HUES48 (cell line): ENCODE results near the gene CPED1.

Experiments used
- H3K27ac ChIP-seq: one replicate; pipeline ENCODE4 v1.7.0; 2013; ENCODE audit warnings: low read depth, low read length, inconsistent platforms
- H3K27me3 ChIP-seq: 2 replicates; pipeline ENCODE4 v1.6.1; 2013; ENCODE audit warnings: mild to moderate bottlenecking, low read length; ENCODE audit not compliant: control insufficient read depth, insufficient read depth
- H3K36me3 ChIP-seq: 2 replicates; pipeline ENCODE4 v1.6.1; 2013; ENCODE audit warnings: low read length; ENCODE audit not compliant: control insufficient read depth, insufficient read depth
- H3K4me1 ChIP-seq: 2 replicates; pipeline ENCODE4 v1.6.1; 2013; ENCODE audit warnings: mild to moderate bottlenecking, low read length; ENCODE audit not compliant: control insufficient read depth, insufficient read depth
- H3K4me3 ChIP-seq: 2 replicates; pipeline ENCODE4 v1.5.1; 2013; ENCODE audit warnings: mild to moderate bottlenecking, low read depth, low read length
- H3K9ac ChIP-seq: 2 replicates; pipeline ENCODE4 v1.6.1; 2013; ENCODE audit warnings: mild to moderate bottlenecking, low read depth, low read length, moderate library complexity
- H3K9me3 ChIP-seq: 2 replicates; pipeline ENCODE4 v1.6.1; 2013; ENCODE audit warnings: low read length; ENCODE audit not compliant: control insufficient read depth, insufficient read depth

Gene CPED1

GRCh38 chr7:121006711-121007315 lies 18.3 kb downstream of the CPED1 start:
- Histone ChIP-seq H3K4me1 (peaks cover 11% of the 10 kb centered on the region; the same call in 1 of the 2 replicates), H3K27ac (no peak overlapping the region), H3K36me3 (no peaks in the 10 kb centered on the region), H3K4me3 (no peak overlapping the region), H3K9me3 (no peaks in the 10 kb centered on the region), H3K27me3 (no peaks in the 10 kb centered on the region), H3K9ac (no peak overlapping the region)

- H3K27me3 ChIP-seq: no peaks in the 10 kb centered on the region
- H3K4me1 ChIP-seq: peaks cover 7% of the 10 kb centered on the region; the same call in 1 of the 2 replicates
- H3K9me3 ChIP-seq: no peaks in the 10 kb centered on the region
- H3K4me3 ChIP-seq: no peak overlapping the region
- no peak overlapping the region for H3K9ac ChIP-seq
- no peaks in the 10 kb centered on the region for H3K36me3 ChIP-seq
- no peak overlapping the region for H3K27ac ChIP-seq
These were observed 20.3 kb downstream of the CPED1 start for GRCh38 chr7:121008816-121009215.

GRCh38 chr7:121011401-121011800 lies 22.9 kb downstream of the CPED1 start:
- no peaks in the 10 kb centered on the region for H3K27me3 ChIP-seq
- H3K27ac ChIP-seq: no peak overlapping the region
- H3K4me1 ChIP-seq: peaks cover 7% of the 10 kb centered on the region; the same call in 1 of the 2 replicates
- no peak overlapping the region for H3K4me3 ChIP-seq
- no peaks in the 10 kb centered on the region for H3K36me3 ChIP-seq
- no peak overlapping the region for H3K9ac ChIP-seq
- no peaks in the 10 kb centered on the region for H3K9me3 ChIP-seq

GRCh38 chr7:121012170-121012874 lies 23.8 kb downstream of the CPED1 start:
- no peaks in the 10 kb centered on the region for H3K36me3 ChIP-seq
- H3K9ac ChIP-seq: no peak overlapping the region
- H3K4me3 ChIP-seq: no peak overlapping the region
- H3K27me3 ChIP-seq: no peaks in the 10 kb centered on the region
- no peaks in the 10 kb centered on the region for H3K4me1 ChIP-seq
- H3K9me3 ChIP-seq: no peaks in the 10 kb centered on the region
- H3K27ac ChIP-seq: no peak overlapping the region

- Histone ChIP-seq H3K27me3 (no peaks in the 10 kb centered on the region), H3K9ac (no peak overlapping the region), H3K27ac (no peak overlapping the region), H3K36me3 (no peaks in the 10 kb centered on the region), H3K4me3 (no peak overlapping the region), H3K9me3 (no peaks in the 10 kb centered on the region), H3K4me1 (no peaks in the 10 kb centered on the region)
These were observed 24.4 kb downstream of the CPED1 start for GRCh38 chr7:121012919-121013318.

GRCh38 chr7:121015560-121015959 lies 27.0 kb downstream of the CPED1 start:
- H3K36me3 ChIP-seq: no peaks in the 10 kb centered on the region
- no peaks in the 10 kb centered on the region for H3K4me1 ChIP-seq
- no peak overlapping the region for H3K27ac ChIP-seq
- no peaks in the 10 kb centered on the region for H3K9me3 ChIP-seq
- no peak overlapping the region for H3K9ac ChIP-seq
- no peak overlapping the region for H3K4me3 ChIP-seq
- no peaks in the 10 kb centered on the region for H3K27me3 ChIP-seq

- Histone ChIP-seq H3K27ac (no peak overlapping the region), H3K9ac (no peak overlapping the region), H3K36me3 (no peaks in the 10 kb centered on the region), H3K27me3 (no peaks in the 10 kb centered on the region), H3K4me3 (no peak overlapping the region), H3K4me1 (no peaks in the 10 kb centered on the region), H3K9me3 (no peaks in the 10 kb centered on the region)
These were observed 28.5 kb downstream of the CPED1 start for GRCh38 chr7:121016966-121017365.

GRCh38 chr7:121017586-121017985 lies 29.1 kb downstream of the CPED1 start:
- H3K4me1 ChIP-seq: no peaks in the 10 kb centered on the region
- H3K9ac ChIP-seq: no peak overlapping the region
- no peaks in the 10 kb centered on the region for H3K36me3 ChIP-seq
- no peaks in the 10 kb centered on the region for H3K9me3 ChIP-seq
- H3K4me3 ChIP-seq: no peak overlapping the region
- H3K27ac ChIP-seq: no peak overlapping the region
- H3K27me3 ChIP-seq: no peaks in the 10 kb centered on the region

- Histone ChIP-seq H3K36me3 (no peaks in the 10 kb centered on the region), H3K4me1 (no peaks in the 10 kb centered on the region), H3K9me3 (no peaks in the 10 kb centered on the region), H3K4me3 (no peak overlapping the region), H3K27ac (no peak overlapping the region), H3K27me3 (no peaks in the 10 kb centered on the region), H3K9ac (no peak overlapping the region)
These were observed 30.5 kb downstream of the CPED1 start for GRCh38 chr7:121019018-121019417.

GRCh38 chr7:121020249-121020988 lies 31.9 kb downstream of the CPED1 start:
- Histone ChIP-seq H3K27me3 (no peaks in the 10 kb centered on the region), H3K36me3 (no peaks in the 10 kb centered on the region), H3K9ac (no peak overlapping the region), H3K4me1 (no peaks in the 10 kb centered on the region), H3K4me3 (no peak overlapping the region), H3K27ac (no peak overlapping the region), H3K9me3 (no peaks in the 10 kb centered on the region)
